Activated T-helper 1 cell treated with anti-CD3 and anti-CD28 coated beads, Interleukin-2, amount 50 U/mL, for 16 hours (primary cell): ENCODE measurements around the gene SYNE2.

Source experiments
- DNase-seq, 2 donors: peaks; one replicate each; pipeline ENCODE4 v3.0.0-alpha.2; 2020; ENCODE audit warnings: low read depth in 1 of 2, low spot score in 1 of 2

SYNE2 gene

GRCh38 chr14:63874223-63874622 lies 21.4 kb downstream of the SYNE2 start:
- no peak for DNase-seq

- DNase-seq = no peak
Measured at GRCh38 chr14:63875311-63875710, 22.5 kb downstream of the SYNE2 start.

DNA sequence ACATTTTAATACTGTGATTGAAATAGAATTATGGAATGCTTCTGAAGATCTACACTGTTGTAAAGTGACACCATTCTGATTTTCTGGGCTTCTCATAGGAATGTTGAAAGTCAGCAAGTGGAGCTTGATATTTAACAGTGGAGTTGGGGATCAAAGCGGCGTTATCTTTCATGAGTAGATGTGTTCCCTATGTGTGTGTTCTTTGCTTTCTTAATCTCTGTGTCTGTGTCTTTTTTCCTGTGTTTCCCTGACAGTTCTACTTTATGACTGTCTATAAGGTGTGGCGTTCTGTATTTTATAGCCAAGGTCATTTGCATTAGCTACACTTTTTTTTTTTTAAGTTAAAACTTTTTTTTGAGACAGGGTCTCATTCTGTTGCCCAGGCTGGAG lies 24.7 kb downstream of the SYNE2 start:
- no peak for DNase-seq

GRCh38 chr14:63878052-63878451 lies 25.2 kb downstream of the SYNE2 start:
- no peak for DNase-seq

GRCh38 chr14:63878792-63879191 lies 26.0 kb downstream of the SYNE2 start:
- no peak for DNase-seq

DNA sequence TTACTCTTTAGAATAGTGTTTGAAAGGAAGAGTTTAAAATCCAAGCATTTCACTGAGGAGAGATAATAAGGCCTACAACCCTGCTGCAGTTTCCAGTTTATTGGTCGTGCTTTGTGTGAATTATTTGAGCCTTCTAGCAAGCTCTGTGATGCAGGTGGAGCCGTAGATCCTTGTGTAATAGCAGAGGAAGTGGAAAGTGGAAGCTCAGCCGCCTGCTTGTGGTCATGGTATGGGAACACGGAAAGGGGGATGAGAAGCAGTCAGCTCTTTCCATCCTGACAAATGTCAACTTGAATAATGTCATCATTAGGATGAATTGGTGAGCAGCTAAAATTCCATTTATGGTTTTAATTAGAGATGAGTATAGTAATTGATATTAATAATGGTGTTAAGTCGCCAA lies 29.1 kb downstream of the SYNE2 start:
- DNase-seq = no peak

- DNase-seq = no peak
Measured at GRCh38 chr14:63887899-63888298, 35.1 kb downstream of the SYNE2 start.

GRCh38 chr14:63890553-63890952 lies 37.7 kb downstream of the SYNE2 start:
- no peak for DNase-seq

DNA sequence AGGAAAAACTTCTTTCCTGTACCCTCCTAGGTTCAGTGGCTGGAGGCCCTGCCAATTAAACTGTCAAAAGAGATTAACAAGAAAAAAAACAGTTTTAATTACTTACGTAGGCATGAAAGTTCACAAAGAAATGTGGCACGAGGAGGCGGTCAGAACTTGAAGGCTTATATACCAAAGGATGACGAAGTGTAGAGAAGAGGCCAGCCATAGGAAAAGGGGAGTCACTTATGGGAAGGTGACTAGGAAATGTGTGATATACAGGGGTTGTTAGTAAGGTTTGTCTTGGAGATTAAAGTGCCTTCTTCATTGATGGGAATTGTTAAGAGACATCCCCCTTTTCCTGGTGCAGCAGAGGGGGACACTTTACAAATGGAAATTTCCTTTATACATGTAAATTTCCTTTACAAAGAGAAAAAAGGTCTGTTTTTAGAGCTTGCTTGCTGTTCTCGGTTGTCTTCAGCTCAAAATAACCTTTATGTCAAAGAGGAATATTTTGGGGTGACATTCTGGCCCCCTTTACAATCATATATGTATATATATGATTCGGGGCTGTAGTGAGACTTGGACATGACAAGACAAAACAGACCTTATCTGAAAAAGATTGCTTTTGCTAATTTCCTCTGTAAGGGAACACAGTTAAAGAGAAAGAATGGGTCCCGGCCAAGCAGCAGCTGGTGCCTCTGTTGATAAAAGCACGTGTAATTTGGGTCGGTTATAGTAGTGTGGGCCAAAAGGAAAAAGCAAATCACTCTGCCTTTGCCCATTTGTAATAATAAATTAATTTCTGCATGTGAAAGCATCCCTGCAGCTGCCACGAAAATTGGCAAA lies 38.6 kb downstream of the SYNE2 start:
- DNase-seq = no peak

DNA sequence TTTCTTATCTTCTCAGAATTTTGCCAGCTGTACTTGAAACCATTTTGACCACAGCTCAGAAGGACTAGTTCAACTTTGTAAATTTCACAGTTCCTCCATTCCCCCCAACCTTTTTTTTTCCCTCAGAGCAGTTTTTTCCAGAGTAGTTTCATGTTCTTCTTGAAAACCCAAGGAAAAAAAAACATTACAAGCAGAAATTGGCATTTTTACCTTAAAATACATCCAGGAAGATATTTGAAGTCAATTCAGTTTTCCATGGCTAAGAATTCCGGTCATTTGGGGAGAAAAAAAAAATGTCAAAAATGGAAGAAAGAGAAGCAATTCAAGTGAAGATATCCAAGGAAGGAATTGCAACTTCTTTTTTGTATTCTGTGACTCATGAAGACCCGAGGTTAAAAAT lies 39.5 kb downstream of the SYNE2 start:
- no peak for DNase-seq

DNA sequence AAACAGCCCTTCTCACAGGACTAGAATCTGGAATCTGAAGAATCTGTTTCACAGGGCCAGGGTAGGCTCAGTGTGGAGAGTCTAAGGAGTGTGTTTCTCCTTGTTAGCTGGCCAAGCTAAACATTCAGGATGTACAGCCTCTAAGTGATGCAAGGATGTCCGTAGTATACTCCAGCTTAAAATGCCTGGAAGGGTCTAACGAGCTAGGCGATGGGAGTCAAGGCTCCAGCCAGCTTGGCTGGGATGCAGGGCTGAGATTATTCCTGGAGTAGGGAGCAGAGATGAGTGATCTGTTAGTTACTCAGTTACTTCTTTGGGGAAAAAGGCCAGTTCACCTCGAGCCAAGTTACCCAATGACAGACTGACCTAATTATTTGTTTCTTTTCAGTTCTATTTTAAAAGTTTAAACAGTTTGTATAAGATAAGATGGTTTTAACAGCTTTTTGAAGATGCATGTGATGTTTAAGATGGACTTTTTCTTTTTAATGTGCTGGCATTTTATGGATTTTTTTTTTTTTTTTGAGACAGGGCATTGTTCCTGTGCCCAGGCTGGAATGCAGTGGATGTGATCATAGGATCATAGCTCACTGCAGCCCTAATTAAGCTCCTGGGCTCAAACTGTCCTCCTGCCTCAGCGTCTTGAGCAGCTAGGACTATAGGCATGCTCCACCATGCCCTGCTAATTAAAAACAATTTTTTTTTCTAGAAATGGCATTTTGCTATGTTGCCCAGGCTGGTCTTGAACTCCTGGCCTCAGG lies 41.1 kb downstream of the SYNE2 start:
- DNase-seq = no peak

DNA sequence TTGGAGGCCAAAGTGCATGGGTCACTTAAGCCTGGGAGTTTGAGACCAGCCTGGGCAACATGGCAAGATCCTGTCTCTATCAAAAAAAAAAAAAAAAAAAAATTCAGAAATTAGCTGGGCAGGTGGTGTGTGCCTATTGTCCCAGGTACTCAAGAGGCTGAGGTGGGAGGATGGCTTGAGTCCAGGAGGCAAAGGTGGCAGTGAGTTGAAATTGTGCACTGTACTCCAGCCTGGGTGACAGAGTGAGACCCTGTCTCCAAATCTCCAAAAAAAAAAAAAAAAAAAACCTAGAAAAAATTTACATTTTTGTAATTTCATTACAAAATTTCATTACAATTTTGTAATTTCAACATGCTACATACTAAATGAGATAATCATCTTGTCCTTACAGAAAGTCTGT lies 42.7 kb downstream of the SYNE2 start:
- DNase-seq = no peak

DNA sequence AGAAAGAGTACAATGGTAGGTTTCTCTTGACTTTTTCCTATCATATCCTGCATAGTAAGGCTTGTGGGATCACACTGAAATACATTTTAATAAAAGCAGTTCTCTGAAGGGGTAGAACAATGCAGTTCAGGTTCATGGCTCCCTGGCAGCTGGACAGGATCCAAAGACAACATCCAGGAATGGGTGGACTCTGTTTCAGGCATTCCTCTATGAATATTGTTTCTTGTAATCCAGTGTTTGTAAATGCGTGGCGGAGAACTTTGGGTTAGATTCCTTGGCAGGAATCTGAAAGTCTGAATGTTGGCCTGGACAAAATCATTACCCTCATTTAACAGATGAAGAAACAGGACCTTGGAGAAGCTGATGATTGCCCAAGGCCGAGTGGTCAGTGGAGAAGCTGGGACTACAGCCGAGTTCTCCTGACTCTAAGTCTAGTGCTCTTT lies 43.5 kb downstream of the SYNE2 start:
- no peak for DNase-seq

DNA sequence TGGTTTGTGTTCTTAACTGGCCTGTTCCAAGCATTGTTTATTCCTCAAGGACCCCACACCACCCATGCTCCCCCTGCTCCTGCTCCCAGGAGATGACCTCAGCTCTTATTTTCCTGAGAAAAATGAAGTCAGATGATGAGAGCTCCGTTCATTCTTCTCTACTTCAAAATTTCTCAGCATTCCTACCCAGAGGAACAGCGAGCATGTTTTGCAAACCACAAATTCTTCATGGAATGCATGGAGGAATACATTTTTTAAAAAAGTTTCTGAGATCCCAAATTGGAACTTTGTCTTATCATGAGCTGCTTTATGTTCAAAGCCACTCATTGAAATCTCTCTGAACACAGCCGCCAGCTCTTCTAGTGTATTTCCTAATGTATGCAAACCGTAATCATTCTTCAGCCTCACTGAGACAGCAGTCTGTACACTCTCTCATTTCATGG lies 44.9 kb downstream of the SYNE2 start:
- no peak for DNase-seq

- DNase-seq = no peak
Measured at GRCh38 chr14:63899953-63900352, 47.1 kb downstream of the SYNE2 start.

GRCh38 chr14:63901434-63902085 lies 48.8 kb downstream of the SYNE2 start:
- no peak for DNase-seq

GRCh38 chr14:63902375-63902976 lies 49.7 kb downstream of the SYNE2 start:
- DNase-seq = no peak

- DNase-seq = no peak
Measured at GRCh38 chr14:63904724-63905123, 51.9 kb downstream of the SYNE2 start.

GRCh38 chr14:63905370-63905769 lies 52.6 kb downstream of the SYNE2 start:
- no peak for DNase-seq

DNA sequence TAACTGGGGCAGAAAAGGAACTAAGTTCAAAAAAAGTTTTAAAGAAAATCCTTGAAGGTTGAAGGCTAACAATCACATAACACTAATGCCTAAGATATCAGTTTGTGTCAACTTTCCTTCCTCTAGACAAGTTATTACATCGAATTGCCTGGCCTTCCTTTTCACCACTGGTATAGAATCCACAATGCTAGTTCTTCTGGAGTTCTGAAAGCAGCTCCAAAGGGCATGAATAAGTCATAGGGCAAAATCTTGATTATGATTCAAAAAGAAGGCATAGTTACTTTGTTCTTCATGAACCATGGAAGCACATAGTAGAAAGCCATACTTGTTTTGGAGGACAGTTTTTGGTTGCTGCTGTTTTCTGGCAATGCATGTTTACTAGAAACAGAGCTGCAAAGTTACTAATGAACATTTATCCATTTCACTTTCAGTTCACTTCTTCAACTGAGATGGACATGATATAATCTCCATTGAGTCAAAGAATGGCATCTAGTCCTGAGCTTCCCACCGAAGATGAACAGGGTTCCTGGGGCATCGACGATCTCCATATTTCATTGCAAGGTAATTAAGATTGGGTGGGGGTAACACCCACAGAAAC lies 56.0 kb downstream of the SYNE2 start:
- DNase-seq = no peak

DNA sequence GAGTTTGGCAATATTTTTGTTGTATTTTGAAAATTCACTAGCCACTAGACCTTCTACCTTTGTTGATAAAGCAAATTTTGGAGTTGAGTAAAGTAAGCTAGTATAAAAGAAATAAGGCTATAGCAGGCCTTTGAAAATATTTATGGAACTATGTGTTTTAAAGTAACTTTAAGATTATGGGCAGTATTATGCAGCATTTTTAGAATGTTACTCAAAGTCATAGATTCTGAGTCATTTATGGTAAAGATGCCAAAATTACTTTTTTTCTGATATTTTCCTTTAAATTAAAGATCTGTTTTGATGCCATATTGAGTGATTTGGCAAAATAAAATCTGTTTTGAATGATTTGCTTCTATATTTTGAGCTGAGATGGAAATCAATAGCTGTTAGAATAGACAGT lies 57.2 kb downstream of the SYNE2 start:
- DNase-seq = no peak
